Transverse colon (tissue), 4 donors: ENCODE data around the gene VPS13A. TPM values are rescaled to one million over a fixed set of nuclear protein-coding genes. Genes with fewer than 3 reads are reported as not detected.

Experiments
- DNase-seq: peaks from one replicate; pipeline ENCODE4 v3.0.0-alpha.2; 2019
- H3K27ac ChIP-seq, 4 donors: fragments of 200-600 bp; sonication (generic); 2 replicates each; pipeline ENCODE4 v1.5.1; 2016 to 2018; ENCODE audit warnings: inconsistent platforms in 4 of 4
- H3K27me3 ChIP-seq: fragments of 200-600 bp; sonication (generic); 2 replicates; pipeline ENCODE4 v1.5.1; 2017; ENCODE audit warnings: inconsistent platforms
- H3K36me3 ChIP-seq, 4 donors: fragments of 200-600 bp; sonication (generic); 2 replicates each; pipeline ENCODE4 v1.5.1; 2017 to 2019; ENCODE audit warnings: inconsistent platforms in 4 of 4
- H3K4me1 ChIP-seq, 4 donors: fragments of 200-600 bp; sonication (generic); 2 replicates each; pipeline ENCODE4 v1.5.1; 2017 to 2020; ENCODE audit warnings: inconsistent platforms in 4 of 4
- H3K4me3 ChIP-seq, 4 donors: fragments of 200-600 bp; sonication (generic); 1 replicate in 1 of 4; 2 replicates in 3 of 4; pipeline versions ENCODE4 v1.5.1 to v1.6.1; 2017 to 2019; ENCODE audit warnings: inconsistent platforms in 4 of 4
- H3K9me3 ChIP-seq, 2 donors: fragments of 200-600 bp; sonication (generic); 2 replicates each; pipeline ENCODE4 v1.5.1; 2017 to 2019; ENCODE audit warnings: inconsistent platforms in 2 of 2
- CTCF ChIP-seq, 5 experiments: fragments of 200-600 bp in 3 of 5; fragments of 450-650 bp in 2 of 5; sonication (generic) in 3 of 5; IDR thresholded peaks; 1 replicate in 2 of 5; 2 replicates in 3 of 5; pipeline ENCODE4 v1.5.1; 2016 to 2017; ENCODE audit warnings: antibody characterized with exemption in 5 of 5, inconsistent platforms in 3 of 5, mild to moderate bottlenecking in 2 of 5, moderate library complexity in 1 of 5
- EP300 ChIP-seq: sonication (generic); formaldehyde crosslinking; IDR thresholded peaks from one replicate; pipeline ENCODE4 v1.6.1; 2017; ENCODE audit warnings: antibody characterized with exemption, low read depth
- POLR2A ChIP-seq: fragments of 450-650 bp; IDR thresholded peaks from one replicate; pipeline ENCODE4 v1.6.1; 2016; ENCODE audit warnings: antibody characterized with exemption, mild to moderate bottlenecking, moderate library complexity
- POLR2AphosphoS5 ChIP-seq, 3 donors: sonication (generic); formaldehyde crosslinking; IDR thresholded peaks; one replicate each; pipeline ENCODE4 v1.6.1; 2016; ENCODE audit warnings: antibody characterized with exemption in 3 of 3
- WGBS, 2 donors: methylation state at CpG; one replicate each; pipeline ENCODE4 v1.1.5; 2018; ENCODE audit warnings: low coverage in 1 of 2; 5-methylcytosine and 5-hydroxymethylcytosine counted together
- in situ Hi-C, 4 donors: fragments of 200-750 bp; cut with MboI; loops; one replicate each; pipeline versions ENCODE4 v1.15.0 to v1.15.1; 2017; ENCODE audit warnings: low sequenced_read_pairs in 3 of 4, low pct_ligation_motif_present in 1 of 4, low pct_unique_long_range_greater_than_20kb in 1 of 4
- intact Hi-C: fragments of 100-400 bp; cut with DNase I; formaldehyde crosslinking; loops from one replicate; pipeline ENCODE4 v1.15.1; 2023; ENCODE audit warnings: low total_unique reads
- total RNA-seq, 4 donors: library from RNA; depleted of rRNA; stranded (reverse); fragments of >200 nt; gene quantifications; one replicate each; pipeline ENCODE4 v1.1.0, GENCODE V29; 2016

VPS13A gene
- total RNA-seq, 4 donors from 2014 or later = 88.8 to 148 (median 115) TPM

GRCh38 chr9:77163884-77164283 is 13.4 kb upstream of the VPS13A start:
- 50 to 86% methylated on average over 1 to 4 of the region's 4 CpGs for WGBS, 2 donors
- in situ Hi-C loops = loop anchor here in 1 of 4 donors (25.0 kb wide), 1 partner anchor 402 kb away; the partner anchor contains the start of gene PCA3
- no peak for DNase-seq

GRCh38 chr9:77166193-77166592 is 11.1 kb upstream of the VPS13A start:
- peaks cover 0 to 9% (median 2%) of the 10 kb centered on the region in 4 donors for H3K4me1 ChIP-seq
- H3K9me3 ChIP-seq = no peaks in the 10 kb centered on the region
- intact Hi-C loops (loop anchor here (10.0 kb wide), 1 partner anchor 49 kb away; no protein-coding TSS in a partner anchor), in situ Hi-C loops (loop anchor here in 1 of 4 donors (25.0 kb wide), 1 partner anchor 404 kb away; the partner anchor contains the start of gene PCA3)
- no peak overlapping the region for H3K4me3 ChIP-seq
- no peak overlapping the region for H3K27ac ChIP-seq
- WGBS, 2 donors = 41 to 66% methylated on average over 4 of the region's 4 CpGs
- no peaks in the 10 kb centered on the region for H3K27me3 ChIP-seq
- no peak for DNase-seq
- H3K36me3 ChIP-seq = no peaks in the 10 kb centered on the region
- no peak for TF ChIP-seq POLR2A
- no peak for TF ChIP-seq CTCF (IDR thresholded peaks at IDR 0.05)
- no peak for TF ChIP-seq POLR2AphosphoS5 (IDR thresholded peaks at IDR 0.05)
- no peak for TF ChIP-seq EP300

More at GRCh38 chr9:77163884-77164283, 13.4 kb upstream of the VPS13A start:
- Histone ChIP-seq H3K4me1 (peaks cover 0 to 4% (median 0%) of the 10 kb centered on the region in 4 donors), H3K27ac (no peak overlapping the region), H3K9me3 (no peaks in the 10 kb centered on the region), H3K27me3 (no peaks in the 10 kb centered on the region), H3K4me3 (no peak overlapping the region), H3K36me3 (no peaks in the 10 kb centered on the region)
- intact Hi-C loops = loop anchor here (10.0 kb wide), 1 partner anchor 51 kb away; no protein-coding TSS in a partner anchor
- TF ChIP-seq CTCF (IDR thresholded peaks at IDR 0.05) (no peak), EP300 (no peak), POLR2AphosphoS5 (IDR thresholded peaks at IDR 0.05) (no peak), POLR2A (no peak)

- 40 to 67% methylated on average over 1 to 2 of the region's 2 CpGs for WGBS, 2 donors
- H3K4me1 ChIP-seq = peaks cover 2 to 31% (median 12%) of the 10 kb centered on the region in 4 donors
- no peaks in the 10 kb centered on the region for H3K27me3 ChIP-seq
- in situ Hi-C loops (loop anchor here in 1 of 4 donors (25.0 kb wide), 1 partner anchor 409 kb away; the partner anchor contains the start of gene PCA3), intact Hi-C loops (no loop called here)
- TF ChIP-seq CTCF (IDR thresholded peaks at IDR 0.05) = no peak
- no peak for TF ChIP-seq EP300
- no peak for TF ChIP-seq POLR2AphosphoS5 (IDR thresholded peaks at IDR 0.05)
- TF ChIP-seq POLR2A = no peak
- no peak overlapping the region for H3K4me3 ChIP-seq
- peak; percentile 22 for DNase-seq
- no peaks in the 10 kb centered on the region for H3K36me3 ChIP-seq
- no peaks in the 10 kb centered on the region for H3K9me3 ChIP-seq
- H3K27ac ChIP-seq = no peak overlapping the region
These were observed 6.2 kb upstream of the VPS13A start for GRCh38 chr9:77170991-77171699.

- Histone ChIP-seq H3K4me1 (peaks cover 2 to 52% (median 26%) of the 10 kb centered on the region in 4 donors), H3K27ac (no peak overlapping the region), H3K36me3 (no peaks in the 10 kb centered on the region), H3K9me3 (no peaks in the 10 kb centered on the region), H3K4me3 (no peak overlapping the region), H3K27me3 (no peaks in the 10 kb centered on the region)
- no peak for DNase-seq
- 58 to 64% methylated on average over 2 of the region's 2 CpGs for WGBS, 2 donors
- in situ Hi-C loops (no loop called here), intact Hi-C loops (no loop called here)
- no peak for TF ChIP-seq EP300
- no peak for TF ChIP-seq POLR2AphosphoS5 (IDR thresholded peaks at IDR 0.05)
- TF ChIP-seq POLR2A = no peak
- TF ChIP-seq CTCF (IDR thresholded peaks at IDR 0.05) = no peak
These were observed 2.2 kb upstream of the VPS13A start for GRCh38 chr9:77175151-77175550.
